ENCODE results near the gene YY1. TPM values are rescaled to one million over a fixed set of nuclear protein-coding genes. Genes with fewer than 3 reads are reported as not detected.

YY1 gene
- total RNA-seq, 2 donors from 2014 or later = 44.4 to 60.7 TPM

GRCh38 chr14:100237735-100238418 is 1.1 kb upstream of the YY1 start:
- Histone ChIP-seq H3K4me3 (peak overlapping the region; percentile 99 to 100), H3K4me1 (replicated peaks) (peaks cover 12% of the 10 kb centered on the region), H3K27ac (peak overlapping the region; percentile 98 to 99), H3K27me3 (replicated peaks; ENCODE audit: insufficient read depth) (no peaks in the 10 kb centered on the region), H3K36me3 (no peaks in the 10 kb centered on the region), H3K9me3 (no peaks in the 10 kb centered on the region)
- TF ChIP-seq POLR2AphosphoS5 (IDR thresholded peaks at IDR 0.05) = no peak
- no peak for TF ChIP-seq CTCF (IDR thresholded peaks at IDR 0.05)
- no peak for TF ChIP-seq POLR2A (IDR thresholded peaks at IDR 0.05)
- under 1% methylated on average over 62 of the region's 64 CpGs for WGBS
- peak; percentile 42 for DNase-seq (ENCODE audit: low spot score)
- intact Hi-C loops (cut with DNase I) = loop anchor here (5.0 kb wide), 1 partner anchor 139 kb away; the partner anchor contains the start of gene WDR25

GRCh38 chr14:100239211-100239839 is 381 bp downstream of the YY1 start:
- Histone ChIP-seq H3K27me3 (replicated peaks; ENCODE audit: insufficient read depth) (no peaks in the 10 kb centered on the region), H3K9me3 (no peaks in the 10 kb centered on the region), H3K27ac (peak overlapping the region; percentile 98 to 99), H3K36me3 (no peaks in the 10 kb centered on the region), H3K4me3 (peak overlapping the region; percentile 99 to 100), H3K4me1 (replicated peaks) (peaks cover 14% of the 10 kb centered on the region)
- TF ChIP-seq POLR2AphosphoS5 (IDR thresholded peaks at IDR 0.05) (no peak), POLR2A (IDR thresholded peaks at IDR 0.05) (no peak)
- intact Hi-C loops (cut with DNase I) = loop anchor here (5.0 kb wide), 1 partner anchor 138 kb away; the partner anchor contains the start of gene WDR25
- WGBS = under 1% methylated on average over 71 of the region's 93 CpGs
- no peak for DNase-seq (ENCODE audit: low spot score)

- Histone ChIP-seq H3K4me3 (peak overlapping the region; percentile 99 to 100), H3K27ac (peak overlapping the region; percentile 98 to 99), H3K9me3 (no peaks in the 10 kb centered on the region), H3K36me3 (no peaks in the 10 kb centered on the region), H3K27me3 (replicated peaks; ENCODE audit: insufficient read depth) (no peaks in the 10 kb centered on the region), H3K4me1 (replicated peaks) (peaks cover 16% of the 10 kb centered on the region)
- intact Hi-C loops (cut with DNase I) = loop anchor here (5.0 kb wide), 2 partner anchors 67 to 137 kb away; partner anchors contain the start of genes SLC25A29 and WDR25
- peak; percentile 69 to 90 (median 72) for TF ChIP-seq CTCF (IDR thresholded peaks at IDR 0.05)
- TF ChIP-seq POLR2A (IDR thresholded peaks at IDR 0.05) = peak; percentile 56
- TF ChIP-seq POLR2AphosphoS5 (IDR thresholded peaks at IDR 0.05) = peak; percentile 78
- WGBS = 1% methylated on average over 55 of the region's 115 CpGs
- peak; percentile 75 for DNase-seq (ENCODE audit: low spot score)
Measured at GRCh38 chr14:100239840-100240667, 1.1 kb downstream of the YY1 start.

GRCh38 chr14:100240668-100241032 is 1.7 kb downstream of the YY1 start:
- H3K9me3 ChIP-seq = no peaks in the 10 kb centered on the region
- no peaks in the 10 kb centered on the region for H3K36me3 ChIP-seq
- TF ChIP-seq POLR2AphosphoS5 (IDR thresholded peaks at IDR 0.05) (no peak), POLR2A (IDR thresholded peaks at IDR 0.05) (no peak), CTCF (IDR thresholded peaks at IDR 0.05) (no peak)
- peaks cover 22% of the 10 kb centered on the region for H3K4me1 ChIP-seq (replicated peaks)
- no peaks in the 10 kb centered on the region for H3K27me3 ChIP-seq (replicated peaks; ENCODE audit: insufficient read depth)
- no peak for DNase-seq (ENCODE audit: low spot score)
- intact Hi-C loops (cut with DNase I) = loop anchor here (5.0 kb wide), 1 partner anchor 67 kb away; the partner anchor contains the start of gene SLC25A29
- H3K27ac ChIP-seq = peak overlapping the region; percentile 98 to 99
- WGBS = 1% methylated on average over 13 of the region's 13 CpGs
- peak overlapping the region; percentile 99 to 100 for H3K4me3 ChIP-seq

GRCh38 chr14:100241279-100241678 is 2.3 kb downstream of the YY1 start:
- Histone ChIP-seq H3K36me3 (no peaks in the 10 kb centered on the region), H3K27ac (peak overlapping the region; percentile 98 to 99), H3K4me3 (peak overlapping the region; percentile 99 to 100), H3K4me1 (replicated peaks) (peaks cover 23% of the 10 kb centered on the region), H3K9me3 (no peaks in the 10 kb centered on the region), H3K27me3 (replicated peaks; ENCODE audit: insufficient read depth) (no peaks in the 10 kb centered on the region)
- intact Hi-C loops (cut with DNase I) = loop anchor here (5.0 kb wide), 1 partner anchor 66 kb away; the partner anchor contains the start of gene SLC25A29
- no peak for DNase-seq (ENCODE audit: low spot score)
- TF ChIP-seq POLR2A (IDR thresholded peaks at IDR 0.05) = no peak
- WGBS = 23% methylated on average over 3 of the region's 3 CpGs
